NCI-H510A (cell line): ENCODE data around the gene FBRSL1.
"Not testable (repeated sequence)": the region's sequence is repeated elsewhere in the genome, so short reads cannot be mapped to it uniquely, and the experiment has no call there.

Experiments used
- DNase-seq: peaks from one replicate; lab custom pipeline; 2025; lab: John Stamatoyannopoulos, UW

Gene FBRSL1

DNA sequence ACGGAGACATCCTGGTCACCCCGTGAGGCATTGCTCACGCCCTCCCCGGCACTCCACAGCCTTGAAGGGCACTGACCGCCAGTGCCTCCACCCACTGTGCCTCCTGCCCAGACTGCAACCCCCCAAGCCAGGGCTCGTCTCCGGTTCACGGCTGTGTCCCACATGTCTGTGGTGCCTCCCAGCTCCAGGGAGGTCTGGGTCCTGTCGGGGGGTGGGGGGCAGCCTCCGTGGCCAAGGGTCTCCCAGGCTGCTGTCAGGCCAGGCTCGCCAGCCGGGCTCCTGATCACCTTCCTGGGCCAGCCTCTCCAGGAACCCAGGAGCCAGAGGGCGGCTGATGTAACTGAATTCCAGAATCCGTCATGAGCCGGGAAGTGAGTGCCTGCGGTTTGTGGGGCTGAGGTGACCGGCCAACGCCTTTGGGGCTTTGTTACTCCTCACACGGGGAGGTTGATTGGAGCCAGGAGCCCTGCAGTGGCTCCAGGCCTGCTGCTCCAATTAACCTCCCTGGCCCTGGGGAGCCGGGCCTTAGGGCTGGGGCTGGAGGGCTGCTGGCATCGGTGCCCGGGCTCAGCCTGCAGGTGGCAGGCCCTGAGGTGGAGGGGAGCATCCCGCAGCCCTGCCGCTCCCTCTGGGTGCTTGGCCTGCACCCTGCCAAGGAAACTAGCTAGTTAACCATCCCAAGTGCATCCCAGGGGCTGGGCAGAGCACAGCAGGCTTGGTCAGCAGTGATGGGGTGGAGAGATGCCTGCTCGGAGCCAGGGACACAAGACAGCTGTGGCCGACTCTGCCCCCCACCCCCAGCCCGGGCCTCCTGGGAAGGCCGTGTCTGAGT is 36.4 kb upstream of the FBRSL1 start:
- no peak for DNase-seq

DNA sequence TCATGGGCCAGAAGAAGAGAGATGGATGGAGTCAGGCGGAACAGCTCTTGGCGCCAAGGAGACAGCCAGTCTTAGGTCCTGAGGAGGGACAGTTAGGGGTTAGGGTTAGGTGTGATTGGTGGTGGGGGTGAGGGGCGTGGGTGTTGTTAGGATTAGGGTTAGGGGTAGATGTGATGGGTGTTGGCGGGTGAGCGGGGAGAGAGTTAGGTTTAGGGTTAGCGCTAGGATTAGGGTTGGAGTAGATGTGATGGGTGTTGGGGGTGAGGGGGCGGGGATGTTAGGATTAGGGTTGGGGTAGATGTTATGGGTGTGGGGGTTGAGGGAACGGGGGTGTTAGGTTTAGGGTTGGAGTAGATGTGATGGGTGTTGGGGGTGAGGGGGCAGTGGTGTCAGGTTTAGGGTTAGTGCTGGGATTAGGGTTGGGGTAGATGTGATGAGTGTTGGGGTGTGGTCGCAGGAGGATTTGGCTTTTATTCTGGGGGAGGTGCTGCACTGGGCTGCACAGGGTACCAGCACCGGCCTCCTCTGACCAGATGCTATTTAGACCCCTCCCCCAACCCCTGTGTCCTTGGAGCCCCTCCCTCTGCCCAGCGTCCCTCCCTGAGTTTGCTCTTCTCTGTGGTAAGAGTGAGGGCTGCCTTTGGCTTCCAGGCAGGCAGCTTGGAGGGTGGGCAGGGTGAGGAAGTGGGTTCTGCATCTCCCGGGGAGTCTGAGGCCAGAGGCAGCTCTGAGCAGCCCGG is 35.6 kb upstream of the FBRSL1 start:
- no peak for DNase-seq

DNA sequence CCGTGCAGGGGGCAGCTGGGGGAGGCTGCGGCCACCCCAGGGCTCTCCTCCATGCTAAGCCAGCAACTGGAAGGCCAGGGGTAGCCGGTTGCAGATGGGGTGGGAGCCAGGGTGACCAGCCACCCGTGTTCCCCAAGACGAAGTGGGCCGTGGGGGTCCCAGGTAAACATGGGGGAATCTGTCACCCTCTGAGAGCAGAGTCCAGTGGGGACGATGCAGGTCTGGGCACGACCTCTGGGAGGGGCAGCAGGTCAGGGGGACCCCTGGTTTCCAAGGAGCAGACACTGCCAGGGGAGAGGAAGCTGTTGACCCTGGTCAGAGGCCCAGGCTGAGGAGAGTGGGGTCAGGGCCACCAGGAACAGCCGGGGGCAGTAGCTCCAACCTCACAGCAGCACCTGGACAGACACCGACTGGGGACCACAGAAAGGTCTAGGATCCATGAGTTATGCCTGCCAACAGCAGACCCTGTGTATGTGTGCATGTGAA is 35.0 kb upstream of the FBRSL1 start:
- DNase-seq, result no peak

DNA sequence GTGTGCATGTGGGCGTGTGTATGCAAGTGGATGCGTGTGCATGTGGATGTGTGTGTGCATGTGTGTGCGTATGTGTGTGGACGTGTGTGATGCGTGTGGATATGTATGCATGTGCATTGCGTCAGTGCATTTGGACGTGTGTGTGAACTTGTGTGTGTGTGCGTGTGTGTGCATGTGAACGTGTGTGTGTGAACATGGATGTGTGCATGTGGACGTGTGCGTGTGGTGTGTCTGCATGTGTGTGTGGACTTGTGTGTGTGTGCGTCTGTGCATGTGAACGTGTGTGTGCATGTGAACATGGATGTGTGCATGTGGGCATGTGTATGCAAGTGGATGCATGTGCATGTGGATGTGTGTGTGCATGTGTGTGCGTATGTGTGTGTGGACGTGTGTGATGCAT is 34.4 kb upstream of the FBRSL1 start:
- DNase-seq, result no peak

DNA sequence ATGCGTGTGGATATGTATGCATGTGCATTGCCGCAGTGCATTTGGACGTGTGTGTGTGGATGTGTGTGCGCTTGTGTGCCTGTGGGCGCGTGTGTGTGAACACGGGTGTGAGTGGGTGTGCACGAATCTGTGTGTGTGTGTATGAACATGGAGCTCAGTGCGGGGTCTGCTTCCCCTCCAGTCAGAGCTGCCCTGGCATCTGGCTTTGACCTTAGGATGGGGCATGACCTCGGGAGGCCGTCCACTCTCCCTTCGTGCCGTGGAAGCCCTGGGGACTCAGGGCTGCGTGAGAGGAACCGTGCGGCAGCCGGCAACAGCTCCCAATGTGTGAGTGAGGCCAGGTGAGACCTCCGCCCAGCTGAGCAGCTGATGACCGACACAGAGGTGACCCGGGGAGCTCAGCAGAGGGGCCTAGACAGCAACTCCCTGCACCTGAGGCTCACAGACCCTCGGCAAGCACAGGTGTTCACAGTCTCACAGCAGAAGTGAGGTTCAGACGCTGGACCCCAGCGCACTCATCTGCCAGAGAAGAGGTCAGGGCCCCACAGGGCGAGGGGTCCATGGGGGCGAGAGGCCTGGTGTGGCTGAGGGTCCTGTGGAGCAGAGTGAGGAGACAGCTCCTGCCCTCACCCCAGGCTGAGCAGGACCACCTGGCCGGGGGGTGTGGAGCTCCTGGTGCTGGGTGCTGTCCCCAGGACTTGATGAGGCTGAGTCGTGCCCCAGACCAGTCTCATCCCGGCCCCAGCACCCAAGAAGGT is 33.6 kb upstream of the FBRSL1 start:
- no peak for DNase-seq

DNA sequence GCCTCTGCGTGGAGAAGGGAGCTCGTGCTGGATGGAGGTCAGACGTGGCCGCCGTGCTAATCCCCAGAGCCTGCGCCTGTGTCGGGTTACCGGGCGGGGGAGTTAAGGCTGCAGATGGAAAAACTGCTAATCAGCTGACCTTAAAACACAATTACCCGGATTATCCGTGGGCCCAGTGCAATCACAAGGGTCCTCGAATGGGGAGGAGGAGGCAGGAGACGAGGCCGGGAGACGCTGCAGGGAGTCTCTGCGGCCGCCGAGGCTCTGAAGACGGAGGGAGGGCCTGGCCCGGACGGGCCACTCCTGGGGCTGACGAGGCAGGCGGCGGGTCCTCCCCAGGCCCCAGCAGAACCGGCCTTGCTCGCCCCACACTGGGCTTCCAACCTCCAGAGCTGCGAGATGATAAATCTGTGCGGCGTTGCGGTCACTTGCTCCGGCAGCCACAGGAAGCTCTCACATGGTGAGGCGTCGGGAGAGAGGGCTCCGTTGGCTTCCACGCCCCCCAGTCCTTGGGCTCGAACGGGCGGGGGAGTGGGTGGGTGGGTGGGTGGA is 32.9 kb upstream of the FBRSL1 start:
- no peak for DNase-seq

DNA sequence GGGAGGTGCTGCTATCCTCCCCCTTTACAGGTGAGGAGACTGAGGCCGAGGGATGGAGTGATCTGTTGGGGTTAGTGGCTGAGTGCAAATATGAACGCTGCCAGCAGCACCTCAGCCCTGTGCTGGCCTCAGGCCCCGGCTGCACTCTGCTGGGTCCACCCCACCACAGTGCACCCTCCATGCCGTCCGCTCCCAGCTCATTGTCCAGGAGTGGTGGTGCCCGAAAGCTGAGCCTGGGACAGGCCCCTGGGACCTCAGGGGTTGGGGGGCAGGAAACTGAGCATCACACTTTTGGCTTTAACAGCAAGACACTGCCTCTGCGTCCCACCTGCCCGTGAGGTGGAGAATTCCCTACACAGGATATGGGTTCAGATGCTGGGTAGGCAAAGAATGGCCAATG is 31.5 kb upstream of the FBRSL1 start:
- no peak for DNase-seq

DNA sequence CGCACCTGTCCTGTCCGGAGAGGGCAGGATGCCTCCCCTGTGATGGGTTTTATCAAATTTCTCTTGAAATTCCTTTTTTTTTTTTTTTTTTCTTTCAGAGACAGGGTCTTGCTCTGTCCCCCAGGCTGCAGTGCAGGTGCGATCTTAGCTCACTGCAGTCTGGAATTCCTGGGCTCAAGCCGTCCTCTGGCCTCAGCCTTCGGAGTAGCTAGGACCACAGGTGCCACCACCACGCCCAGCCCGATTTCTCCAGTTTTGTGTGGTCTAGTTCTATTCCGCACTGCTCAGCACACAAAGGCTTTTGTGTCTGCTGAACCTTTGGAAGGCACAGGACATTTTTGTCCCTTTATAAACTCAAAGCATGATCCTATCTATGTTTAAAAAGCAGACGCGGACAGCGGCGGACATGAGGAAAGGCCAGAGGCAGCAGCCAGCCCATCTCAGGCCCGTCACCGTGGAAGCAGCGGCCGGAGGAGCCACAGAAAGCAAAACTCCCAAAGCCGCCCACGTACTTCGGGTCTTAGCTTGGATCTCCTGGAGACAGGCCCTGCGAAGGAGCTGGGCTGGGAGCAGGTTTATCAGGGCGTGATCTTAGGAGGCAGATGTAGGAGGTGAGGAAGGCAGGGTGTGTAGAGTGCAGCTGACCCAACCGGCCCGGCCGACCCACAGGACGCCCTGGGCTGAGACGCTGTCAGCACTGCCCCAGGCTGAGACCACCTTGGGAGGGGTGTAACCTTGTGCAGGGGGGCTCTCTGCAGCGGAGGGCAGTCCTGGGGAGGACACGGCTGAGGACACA is 30.9 kb upstream of the FBRSL1 start:
- no peak for DNase-seq

DNA sequence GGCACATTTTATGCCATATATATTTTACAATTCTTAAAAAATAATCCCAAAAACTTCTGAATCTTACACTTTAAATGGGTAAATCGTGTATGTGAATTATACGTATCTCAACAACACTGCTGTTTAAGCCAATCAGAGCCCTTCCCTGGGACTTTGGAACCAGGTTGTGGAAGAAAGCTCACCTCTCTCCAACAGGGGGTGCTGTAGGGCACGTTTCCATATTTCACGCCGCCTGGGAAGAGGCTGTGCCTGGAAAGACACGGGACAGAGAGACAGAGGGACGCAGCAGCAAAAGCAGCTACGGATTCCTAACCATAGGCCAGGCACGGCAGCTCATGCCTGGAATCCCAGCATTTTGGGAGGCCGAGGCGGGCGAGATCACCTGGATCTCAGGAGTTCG is 29.4 kb upstream of the FBRSL1 start:
- DNase-seq, result no peak

DNA sequence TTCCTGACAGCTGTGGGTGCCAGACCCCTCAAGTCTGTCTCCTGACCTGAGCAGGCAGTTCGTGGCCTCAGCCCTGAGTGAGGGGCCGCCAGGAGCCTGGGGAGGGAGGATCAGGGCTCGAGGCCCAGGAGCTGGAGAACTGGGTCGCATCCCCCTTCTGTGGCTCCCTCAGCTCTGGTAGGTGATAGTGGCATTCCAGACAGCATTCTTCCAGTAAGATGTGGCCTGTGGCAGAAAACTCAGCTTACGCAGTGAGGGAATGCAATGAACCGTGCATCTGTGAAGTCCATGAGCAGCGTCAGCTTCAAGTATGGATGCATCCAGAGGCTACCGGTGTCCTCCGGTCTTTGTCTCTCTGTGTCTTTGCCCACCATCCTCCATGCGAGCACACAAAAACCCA is 28.4 kb upstream of the FBRSL1 start:
- DNase-seq, result no peak

DNA sequence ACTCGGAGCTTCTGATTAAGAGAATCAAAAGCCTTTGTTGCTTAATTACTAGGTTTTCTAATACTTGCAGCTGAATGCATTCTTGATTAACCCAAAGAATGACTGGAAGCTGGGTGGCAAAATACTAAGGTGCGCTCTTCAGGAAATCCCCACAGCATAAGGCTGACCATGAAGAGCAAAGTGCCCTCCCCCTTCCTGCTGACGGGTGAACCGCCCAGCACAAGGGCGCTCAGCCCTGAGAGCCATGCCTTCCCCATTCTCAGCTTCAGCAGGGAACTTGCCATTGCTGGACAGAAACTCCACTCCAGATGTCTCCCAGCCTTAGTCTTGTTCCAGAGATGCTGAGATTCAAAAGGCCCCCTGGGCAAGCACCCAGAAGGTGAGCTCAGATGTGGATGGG is 27.2 kb upstream of the FBRSL1 start:
- DNase-seq, result no peak

DNA sequence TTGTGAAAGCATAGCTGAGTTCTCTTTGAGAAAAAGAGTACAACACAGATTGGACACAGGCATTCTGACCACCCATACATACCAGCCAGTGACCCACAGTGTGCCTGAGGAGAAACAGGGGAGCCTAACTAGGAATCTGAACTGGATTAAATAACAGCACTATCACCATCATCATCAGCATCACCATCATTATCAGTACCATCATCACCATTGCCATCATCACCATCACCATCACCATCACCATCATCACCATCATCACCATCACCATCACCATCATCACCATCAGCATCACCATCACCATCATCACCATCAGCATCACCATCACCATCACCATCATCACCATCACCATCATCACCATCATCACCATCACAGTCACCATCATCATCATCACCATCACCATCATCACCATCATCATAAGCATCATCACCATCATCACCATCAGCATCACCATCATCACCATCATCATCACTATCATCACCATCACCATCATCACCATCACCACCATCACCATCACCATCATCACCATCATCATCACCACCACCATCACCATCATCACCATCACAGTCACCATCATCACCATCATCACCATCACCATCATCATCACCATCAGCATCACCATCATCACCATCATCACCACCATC is 26.5 kb upstream of the FBRSL1 start:
- not testable (repeated sequence) for DNase-seq

DNA sequence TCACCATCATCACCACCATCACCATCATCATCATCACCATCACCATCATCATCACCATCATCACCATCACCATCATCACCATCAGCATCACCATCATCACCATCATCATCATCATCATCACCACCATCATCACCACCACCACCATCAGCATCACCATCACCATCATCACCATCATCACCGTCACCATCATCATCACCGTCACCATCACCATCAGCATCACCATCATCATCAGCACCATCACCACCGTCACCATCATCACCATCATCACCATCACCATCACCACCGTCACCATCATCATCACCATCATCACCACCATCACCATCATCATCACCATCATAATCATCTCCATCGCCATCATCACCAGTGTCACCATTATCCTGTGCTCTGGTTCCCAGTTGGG is 25.6 kb upstream of the FBRSL1 start:
- not testable (repeated sequence) for DNase-seq

DNA sequence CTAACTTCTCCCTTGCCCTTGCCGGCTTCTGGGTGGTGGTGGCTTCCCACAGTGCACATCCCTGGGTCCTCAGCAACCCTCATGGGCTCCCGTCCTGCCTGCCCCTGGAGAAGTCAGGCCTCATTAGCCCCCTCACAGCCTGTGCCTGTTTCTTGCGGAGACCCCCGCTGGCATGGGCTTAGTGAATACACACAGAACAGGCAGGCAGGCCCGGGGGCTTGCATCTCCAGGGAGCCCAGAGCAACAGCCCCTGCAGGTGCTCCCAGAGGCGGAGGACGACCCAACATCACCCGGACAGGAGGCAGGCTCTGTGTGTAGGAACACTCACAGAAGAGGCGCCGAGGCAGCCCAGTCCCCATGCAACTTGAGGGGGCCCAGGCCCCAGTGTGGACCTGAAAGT is 25.1 kb upstream of the FBRSL1 start:
- DNase-seq, result no peak

DNA sequence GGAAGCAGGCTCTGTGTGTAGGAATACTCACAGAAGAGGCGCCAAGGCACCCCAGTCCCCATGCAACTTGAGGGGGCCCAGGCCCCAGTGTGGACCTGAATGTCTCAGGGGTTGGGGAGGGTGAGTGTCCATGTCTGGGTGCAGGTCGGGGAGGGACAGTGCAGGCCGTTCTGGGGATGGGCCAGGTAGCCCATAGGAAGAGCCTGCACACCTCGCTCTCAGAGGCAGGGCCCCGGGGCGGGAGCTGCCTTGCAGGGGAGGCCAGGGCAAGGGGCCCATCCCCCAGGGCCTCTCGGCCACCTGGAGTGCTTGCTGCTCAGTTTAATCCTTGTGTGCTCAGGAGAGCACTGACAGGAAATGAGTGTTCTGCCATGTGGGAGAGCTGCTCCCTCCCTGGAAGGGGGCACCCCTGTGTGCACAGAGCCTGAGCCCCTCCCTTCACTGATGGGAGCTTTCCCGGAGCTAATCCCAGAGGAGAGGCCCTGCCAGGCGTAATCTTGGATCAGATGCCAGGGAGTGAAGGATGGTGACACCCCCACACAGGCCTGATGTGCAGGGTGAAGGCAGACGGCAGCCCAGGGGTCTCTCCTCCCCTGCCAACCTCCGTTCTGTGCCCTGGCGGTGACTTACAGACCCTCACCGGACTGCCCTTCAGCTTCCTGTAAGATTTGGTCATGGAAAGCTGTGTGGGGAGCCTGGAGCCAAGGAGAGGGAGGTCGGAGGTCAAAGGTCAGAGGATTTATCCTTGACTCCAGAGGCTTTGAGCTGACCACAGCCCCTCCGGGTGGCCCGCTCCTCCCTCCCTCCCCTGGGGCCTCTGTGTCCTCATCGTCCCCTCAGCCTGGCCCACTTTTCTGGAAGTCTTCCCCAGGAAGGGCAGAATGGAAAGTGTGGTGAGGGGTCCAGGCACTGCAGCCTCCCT is 24.4 kb upstream of the FBRSL1 start:
- DNase-seq, result no peak

DNA sequence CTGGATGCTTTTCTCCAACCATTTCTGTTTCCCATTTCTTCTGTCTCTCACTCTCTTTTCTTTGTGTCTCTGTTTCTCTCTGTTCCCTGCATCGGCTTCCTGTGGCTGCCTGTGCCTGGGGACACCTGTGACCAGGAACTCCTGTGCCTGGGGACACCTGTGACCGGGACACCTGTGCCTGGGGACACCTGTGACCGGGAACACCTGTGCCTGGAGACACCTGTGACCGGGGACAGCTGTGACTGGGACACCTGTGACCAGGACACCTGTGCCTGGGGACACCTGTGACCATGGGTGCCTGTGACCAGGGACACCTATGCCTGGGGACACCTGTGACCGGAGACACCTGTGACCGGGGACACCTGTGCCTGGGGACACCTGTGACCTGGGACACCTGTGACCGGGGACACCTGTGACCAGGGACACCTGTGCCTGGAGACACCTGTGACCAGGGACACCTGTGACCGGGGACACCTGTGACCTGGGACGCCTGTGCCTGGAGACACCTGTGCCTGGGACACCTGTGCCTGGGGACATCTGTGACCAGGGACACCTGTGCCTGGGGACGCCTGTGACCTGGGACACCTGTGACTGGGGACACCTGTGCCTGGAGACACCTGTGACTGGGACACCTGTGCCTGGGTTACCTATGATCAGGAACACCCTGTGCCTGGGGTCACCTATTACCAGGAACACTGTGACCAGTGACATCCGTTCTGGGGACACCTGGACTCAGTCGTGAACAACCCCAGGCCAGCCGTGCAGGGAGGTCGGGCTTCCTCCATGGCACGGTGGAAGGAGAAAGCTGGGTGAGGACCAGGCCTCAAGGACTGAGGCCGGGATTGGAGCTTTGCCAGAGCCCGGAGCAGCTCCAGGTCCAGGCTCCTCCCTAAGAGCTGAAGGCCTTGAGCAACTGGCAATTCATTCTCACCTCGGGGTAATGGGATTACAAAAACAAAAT is 23.4 kb upstream of the FBRSL1 start:
- no peak for DNase-seq

DNA sequence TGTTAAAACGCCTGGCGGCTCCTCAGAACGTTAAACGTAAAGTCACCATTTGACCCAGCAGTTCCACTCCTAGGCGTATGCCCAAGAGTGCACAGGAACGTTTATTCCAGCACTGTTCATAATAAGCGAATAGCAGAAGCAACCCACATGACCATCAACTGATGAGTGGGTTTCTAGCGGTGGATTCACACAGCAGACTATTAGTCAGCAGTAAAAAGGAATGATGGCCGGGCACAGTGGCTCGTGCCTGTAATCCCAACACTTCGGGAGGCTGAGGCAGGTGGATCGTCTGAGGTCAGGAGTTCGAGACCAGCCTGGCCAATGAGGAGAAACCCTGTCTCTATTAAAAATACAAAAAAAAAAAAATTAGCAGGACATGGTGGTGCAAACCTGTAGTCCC is 22.4 kb upstream of the FBRSL1 start:
- DNase-seq, result no peak

DNA sequence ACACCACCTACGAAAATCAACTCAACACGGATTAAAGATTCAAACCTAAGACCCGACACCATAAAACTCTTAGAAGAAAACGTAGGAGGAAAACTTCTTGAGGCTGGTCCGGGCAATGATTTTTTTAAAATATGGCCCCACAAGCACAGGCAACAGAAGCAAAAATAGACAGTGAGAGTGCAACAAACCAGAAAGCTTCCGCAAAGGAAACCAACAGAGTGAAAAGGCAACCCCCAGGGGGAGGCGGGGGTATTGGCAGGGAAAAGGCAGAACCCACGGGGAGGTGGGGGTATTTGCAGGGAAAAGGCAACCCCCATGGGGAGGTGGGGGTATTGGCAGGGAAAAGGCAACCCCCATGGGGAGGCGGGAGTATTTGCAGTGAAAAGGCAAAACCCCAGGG is 20.5 kb upstream of the FBRSL1 start:
- no peak for DNase-seq

DNA sequence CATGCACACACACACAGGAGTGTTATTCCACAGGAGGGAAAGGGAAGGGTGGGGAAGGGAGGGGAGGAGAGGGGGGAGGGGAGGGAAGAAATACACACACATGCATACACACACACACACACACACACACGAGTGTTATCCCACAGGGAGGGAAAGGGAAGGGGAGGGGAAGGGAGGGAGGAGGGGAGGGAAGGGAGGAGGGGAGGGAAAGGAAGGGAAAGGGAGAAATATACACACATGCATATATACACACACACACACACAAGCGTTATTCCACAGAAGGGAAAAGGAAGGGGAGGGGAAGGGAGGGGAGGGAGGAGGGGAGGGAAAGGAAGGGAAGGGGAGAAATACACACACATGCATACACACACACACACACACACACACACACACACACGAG is 19.6 kb upstream of the FBRSL1 start:
- DNase-seq, result no peak
